Measurements from ENCODE around the gene PXDN.

Gene PXDN

GRCh38 chr2:1613731-1614354 lies 130.5 kb downstream of the PXDN start:
- no peak for DNase-seq (ENCODE audit: low read depth in 2 of 2, low spot score in 1 of 2)

GRCh38 chr2:1613078-1613445 lies 131.3 kb downstream of the PXDN start:
- no peak for DNase-seq (ENCODE audit: low read depth in 2 of 2, low spot score in 1 of 2)

- no peak for DNase-seq (ENCODE audit: low read depth in 2 of 2, low spot score in 1 of 2)
Measured at GRCh38 chr2:1612391-1613077, 131.8 kb downstream of the PXDN start.

GRCh38 chr2:1611886-1612285 lies 132.4 kb downstream of the PXDN start:
- no peak for DNase-seq (ENCODE audit: low read depth in 2 of 2, low spot score in 1 of 2)

- no peak for DNase-seq (ENCODE audit: low read depth in 2 of 2, low spot score in 1 of 2)
Measured at GRCh38 chr2:1610096-1610485, 134.2 kb downstream of the PXDN start.

GRCh38 chr2:1609485-1610095 lies 134.7 kb downstream of the PXDN start:
- no peak for DNase-seq (ENCODE audit: low read depth in 2 of 2, low spot score in 1 of 2)

- DNase-seq (ENCODE audit: low read depth in 2 of 2, low spot score in 1 of 2) = no peak
Measured at GRCh38 chr2:1609040-1609439, 135.3 kb downstream of the PXDN start.

GRCh38 chr2:1607971-1608688 lies 136.2 kb downstream of the PXDN start:
- DNase-seq (ENCODE audit: low read depth in 2 of 2, low spot score in 1 of 2) = no peak

GRCh38 chr2:1607236-1607920 lies 136.9 kb downstream of the PXDN start:
- no peak for DNase-seq (ENCODE audit: low read depth in 2 of 2, low spot score in 1 of 2)

- DNase-seq (ENCODE audit: low read depth in 2 of 2, low spot score in 1 of 2) = no peak
Measured at GRCh38 chr2:1606421-1607235, 137.7 kb downstream of the PXDN start.

GRCh38 chr2:1606046-1606400 lies 138.3 kb downstream of the PXDN start:
- DNase-seq (ENCODE audit: low read depth in 2 of 2, low spot score in 1 of 2) = no peak

GRCh38 chr2:1605102-1606045 lies 138.9 kb downstream of the PXDN start:
- no peak for DNase-seq (ENCODE audit: low read depth in 2 of 2, low spot score in 1 of 2)

GRCh38 chr2:1603521-1603920 lies 140.8 kb downstream of the PXDN start:
- no peak for DNase-seq (ENCODE audit: low read depth in 2 of 2, low spot score in 1 of 2)

GRCh38 chr2:1603059-1603458 lies 141.3 kb downstream of the PXDN start:
- DNase-seq (ENCODE audit: low read depth in 2 of 2, low spot score in 1 of 2) = no peak

- no peak for DNase-seq (ENCODE audit: low read depth in 2 of 2, low spot score in 1 of 2)
Measured at GRCh38 chr2:1602278-1603010, 141.9 kb downstream of the PXDN start.

GRCh38 chr2:1601471-1602277 lies 142.6 kb downstream of the PXDN start:
- no peak for DNase-seq (ENCODE audit: low read depth in 2 of 2, low spot score in 1 of 2)

- DNase-seq (ENCODE audit: low read depth in 2 of 2, low spot score in 1 of 2) = no peak
Measured at GRCh38 chr2:1601067-1601412, 143.3 kb downstream of the PXDN start.

Measured in stimulated activated CD8-positive, alpha-beta memory T cell treated with anti-CD3 and anti-CD28 coated beads, Interleukin-4, amount 100 ng/mL, for 1 hour (primary cell).